HEK293T (cell line): ENCODE data around the gene APRT.

Source experiments
- BHLHE40 ChIP-seq: fragments of 450-650 bp; IDR thresholded peaks from 2 replicates; pipeline ENCODE4 v1.6.1; 2016; ENCODE audit warnings: mild to moderate bottlenecking, moderate library complexity, borderline replicate concordance
- CTBP1 ChIP-seq: fragments of 450-650 bp; IDR thresholded peaks from 2 replicates; pipeline ENCODE4 v1.6.1; 2016; ENCODE audit warnings: borderline replicate concordance
- FOXA1 ChIP-seq: fragments of 450-650 bp; IDR thresholded peaks from 2 replicates; pipeline ENCODE4 v1.6.1; 2016; ENCODE audit warnings: mild to moderate bottlenecking
- FOXK2 ChIP-seq: fragments of 450-650 bp; IDR thresholded peaks from 2 replicates; pipeline ENCODE4 v1.6.1; 2016; ENCODE audit warnings: mild to moderate bottlenecking
- FOXM1 ChIP-seq: fragments of 450-650 bp; IDR thresholded peaks from 2 replicates; pipeline ENCODE4 v1.6.1; 2017; ENCODE audit warnings: mild to moderate bottlenecking, borderline replicate concordance
- HDGF ChIP-seq: fragments of 450-650 bp; IDR thresholded peaks from 2 replicates; pipeline ENCODE4 v1.6.1; 2017; ENCODE audit warnings: antibody characterized with exemption, borderline replicate concordance
- L3MBTL2 ChIP-seq: fragments of 450-650 bp; conservative IDR thresholded peaks from 2 replicates; pipeline ENCODE4 v1.6.1; 2016; ENCODE audit warnings: mild to moderate bottlenecking
- LEF1 ChIP-seq: fragments of 450-650 bp; IDR thresholded peaks from 2 replicates; pipeline ENCODE4 v1.6.1; 2017; ENCODE audit warnings: mild to moderate bottlenecking, borderline replicate concordance
- NFRKB ChIP-seq: fragments of 450-650 bp; IDR thresholded peaks from 2 replicates; pipeline ENCODE4 v1.6.1; 2016; ENCODE audit warnings: mild to moderate bottlenecking, moderate library complexity
- SP1 ChIP-seq: fragments of 450-650 bp; IDR thresholded peaks from 2 replicates; pipeline ENCODE4 v1.6.1; 2017
- SUZ12 ChIP-seq: fragments of 450-650 bp; IDR thresholded peaks from 2 replicates; pipeline ENCODE4 v1.6.1; 2016; ENCODE audit warnings: mild to moderate bottlenecking
- TARDBP ChIP-seq: fragments of 450-650 bp; IDR thresholded peaks from 2 replicates; pipeline ENCODE4 v1.6.1; 2016
- ZNF384 ChIP-seq: fragments of 450-650 bp; IDR thresholded peaks from 2 replicates; pipeline ENCODE4 v1.6.1; 2016
- TF ChIP-seq, protein P1 (sequence below): fragments of 450-650 bp; IDR thresholded peaks from 2 replicates; pipeline ENCODE4 v1.6.1; 2016

DNA sequence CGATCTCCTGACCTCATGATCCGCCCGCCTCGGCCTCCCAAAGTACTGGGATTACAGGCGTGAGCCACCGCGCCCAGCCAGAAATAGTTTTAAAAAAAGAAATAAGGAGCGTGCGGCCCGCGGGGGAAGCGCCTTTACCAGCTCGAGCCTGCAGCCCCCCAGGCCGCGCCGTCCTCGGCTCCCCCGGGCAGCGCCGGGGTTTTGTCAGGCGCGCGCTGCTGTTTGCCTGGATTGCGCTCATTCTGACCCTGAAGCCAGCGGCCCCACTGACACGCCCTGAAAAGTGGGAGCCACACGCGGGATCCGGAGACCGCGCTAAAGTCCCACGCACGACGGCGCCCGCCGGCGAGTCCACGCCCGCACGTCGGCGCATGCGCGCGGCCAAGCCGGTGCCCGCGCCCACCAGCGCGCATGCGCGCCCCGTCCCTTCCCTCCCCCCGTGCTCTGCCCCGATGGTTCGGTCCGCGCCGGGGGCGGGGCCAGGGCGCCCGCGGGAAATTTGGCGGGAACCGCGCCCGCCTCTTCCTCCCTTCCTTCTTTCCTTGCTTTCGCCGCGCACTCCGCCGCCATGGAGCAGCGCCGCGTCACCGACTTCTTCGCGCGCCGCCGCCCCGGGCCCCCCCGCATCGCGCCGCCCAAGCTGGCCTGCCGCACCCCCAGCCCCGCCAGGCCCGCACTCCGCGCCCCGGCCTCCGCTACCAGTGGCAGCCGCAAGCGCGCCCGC lies 8.3 kb downstream of the APRT start, which contains the start of gene CDT1:
- 0 out of 2 replicates have a peak, but pooled peaks have one; percentile 9 for TF ChIP-seq L3MBTL2
- no peak for TF ChIP-seq SUZ12
- TF ChIP-seq FOXA1, result no peak
- TF ChIP-seq ZNF384, result no peak
- no peak for TF ChIP-seq HDGF
- no peak for TF ChIP-seq FOXK2
- no peak for TF ChIP-seq SP1
- peak; percentile 92 for TF ChIP-seq TARDBP
- TF ChIP-seq, protein P1, sequence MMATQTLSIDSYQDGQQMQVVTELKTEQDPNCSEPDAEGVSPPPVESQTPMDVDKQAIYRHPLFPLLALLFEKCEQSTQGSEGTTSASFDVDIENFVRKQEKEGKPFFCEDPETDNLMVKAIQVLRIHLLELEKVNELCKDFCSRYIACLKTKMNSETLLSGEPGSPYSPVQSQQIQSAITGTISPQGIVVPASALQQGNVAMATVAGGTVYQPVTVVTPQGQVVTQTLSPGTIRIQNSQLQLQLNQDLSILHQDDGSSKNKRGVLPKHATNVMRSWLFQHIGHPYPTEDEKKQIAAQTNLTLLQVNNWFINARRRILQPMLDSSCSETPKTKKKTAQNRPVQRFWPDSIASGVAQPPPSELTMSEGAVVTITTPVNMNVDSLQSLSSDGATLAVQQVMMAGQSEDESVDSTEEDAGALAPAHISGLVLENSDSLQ, result no peak
- TF ChIP-seq BHLHE40, result no peak
- TF ChIP-seq LEF1, result no peak; the same call in 1 of the 2 replicates
- no peak for TF ChIP-seq FOXM1
- no peak for TF ChIP-seq NFRKB
- TF ChIP-seq CTBP1, result no peak
